HepG2 (cell line): ENCODE results near the gene HEMK1. TPM values are rescaled to one million over a fixed set of nuclear protein-coding genes. Genes with fewer than 3 reads are reported as not detected.

Experiments
- MIER3 ChIP-seq: IDR thresholded peaks from 2 replicates; pipeline ENCODE4 v1.6.1; 2016; ENCODE audit warnings: missing compliant biosample characterization, borderline replicate concordance
- RORA ChIP-seq: sonication (generic); formaldehyde crosslinking; IDR thresholded peaks from 2 replicates; pipeline ENCODE4 v1.5.0; 2020; ENCODE audit warnings: mild to moderate bottlenecking, missing genetic modification reagents, moderate library complexity
- polyA plus RNA-seq, 8 experiments: library from polyadenylated mRNA; depleted of rRNA in 3 of 8; stranded (reverse) in 7 of 8; unstranded in 1 of 8; fragments of >200 nt; fragmentation: Illumina TruSeq in 4 of 8; extraction: Trizol in 4 of 8; gene quantifications; 2 replicates each; pipeline versions ENCODE4 v1.2.1 to v1.2.3, GENCODE V29; 2011 to 2016; ENCODE audit warnings: low read depth in 4 of 8, missing spikeins in 1 of 8, mixed read lengths in 1 of 8; ENCODE audit not compliant: insufficient read depth in 1 of 8
- total RNA-seq, 5 experiments: library from RNA; depleted of rRNA; stranded (reverse); fragments of >200 nt; fragmentation: Illumina TruSeq; extraction: Trizol; gene quantifications; 2 replicates each; pipeline ENCODE4 v1.2.3, GENCODE V29; 2016; ENCODE audit warnings: low read depth in 1 of 5
- TF ChIP-seq, protein P1 (sequence below): sonication (generic); formaldehyde crosslinking; IDR thresholded peaks from 2 replicates; pipeline ENCODE4 v1.4.0; 2020; ENCODE audit warnings: missing genetic modification reagents
- TF ChIP-seq, protein P2 (sequence below): sonication (generic); formaldehyde crosslinking; IDR thresholded peaks from 2 replicates; pipeline ENCODE4 v1.5.1; 2020; ENCODE audit warnings: mild to moderate bottlenecking, missing genetic modification reagents
- TF ChIP-seq, protein P3 (sequence below): sonication (generic); formaldehyde crosslinking; IDR thresholded peaks from 2 replicates; pipeline ENCODE4 v1.5.0; 2020; ENCODE audit warnings: mild to moderate bottlenecking, missing genetic modification reagents

The HEMK1 gene
- total and polyA plus RNA-seq, 2 of the 13 experiments (the other 11 are each of a cell fraction or from before 2014, with no cell fraction given) = 9.8 to 12.6 TPM

DNA sequence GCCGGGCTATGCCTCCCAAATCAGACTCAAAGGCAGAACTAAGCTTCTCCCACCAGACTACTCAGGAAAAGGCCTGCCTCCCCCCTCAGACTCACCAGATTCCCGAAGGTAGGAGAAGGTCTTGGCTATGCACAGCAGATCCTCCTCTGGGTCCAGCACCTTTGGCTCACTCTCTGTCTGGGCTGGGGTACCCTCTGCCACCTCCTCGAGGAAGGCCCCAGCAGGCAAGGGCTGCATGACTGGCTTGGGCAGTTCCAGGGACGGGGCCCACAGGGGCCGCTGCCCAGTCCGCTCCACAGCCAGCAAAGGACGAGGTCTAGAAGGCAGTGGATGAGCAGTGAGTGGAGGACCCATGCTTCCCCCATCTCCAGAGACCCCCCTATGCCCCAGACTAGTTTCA, 39.0 kb downstream of the HEMK1 start (continued):
- TF ChIP-seq, protein P1, sequence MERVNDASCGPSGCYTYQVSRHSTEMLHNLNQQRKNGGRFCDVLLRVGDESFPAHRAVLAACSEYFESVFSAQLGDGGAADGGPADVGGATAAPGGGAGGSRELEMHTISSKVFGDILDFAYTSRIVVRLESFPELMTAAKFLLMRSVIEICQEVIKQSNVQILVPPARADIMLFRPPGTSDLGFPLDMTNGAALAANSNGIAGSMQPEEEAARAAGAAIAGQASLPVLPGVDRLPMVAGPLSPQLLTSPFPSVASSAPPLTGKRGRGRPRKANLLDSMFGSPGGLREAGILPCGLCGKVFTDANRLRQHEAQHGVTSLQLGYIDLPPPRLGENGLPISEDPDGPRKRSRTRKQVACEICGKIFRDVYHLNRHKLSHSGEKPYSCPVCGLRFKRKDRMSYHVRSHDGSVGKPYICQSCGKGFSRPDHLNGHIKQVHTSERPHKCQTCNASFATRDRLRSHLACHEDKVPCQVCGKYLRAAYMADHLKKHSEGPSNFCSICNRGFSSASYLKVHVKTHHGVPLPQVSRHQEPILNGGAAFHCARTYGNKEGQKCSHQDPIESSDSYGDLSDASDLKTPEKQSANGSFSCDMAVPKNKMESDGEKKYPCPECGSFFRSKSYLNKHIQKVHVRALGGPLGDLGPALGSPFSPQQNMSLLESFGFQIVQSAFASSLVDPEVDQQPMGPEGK (CRISPR knock-in tag) = no peak
- TF ChIP-seq, protein P2, sequence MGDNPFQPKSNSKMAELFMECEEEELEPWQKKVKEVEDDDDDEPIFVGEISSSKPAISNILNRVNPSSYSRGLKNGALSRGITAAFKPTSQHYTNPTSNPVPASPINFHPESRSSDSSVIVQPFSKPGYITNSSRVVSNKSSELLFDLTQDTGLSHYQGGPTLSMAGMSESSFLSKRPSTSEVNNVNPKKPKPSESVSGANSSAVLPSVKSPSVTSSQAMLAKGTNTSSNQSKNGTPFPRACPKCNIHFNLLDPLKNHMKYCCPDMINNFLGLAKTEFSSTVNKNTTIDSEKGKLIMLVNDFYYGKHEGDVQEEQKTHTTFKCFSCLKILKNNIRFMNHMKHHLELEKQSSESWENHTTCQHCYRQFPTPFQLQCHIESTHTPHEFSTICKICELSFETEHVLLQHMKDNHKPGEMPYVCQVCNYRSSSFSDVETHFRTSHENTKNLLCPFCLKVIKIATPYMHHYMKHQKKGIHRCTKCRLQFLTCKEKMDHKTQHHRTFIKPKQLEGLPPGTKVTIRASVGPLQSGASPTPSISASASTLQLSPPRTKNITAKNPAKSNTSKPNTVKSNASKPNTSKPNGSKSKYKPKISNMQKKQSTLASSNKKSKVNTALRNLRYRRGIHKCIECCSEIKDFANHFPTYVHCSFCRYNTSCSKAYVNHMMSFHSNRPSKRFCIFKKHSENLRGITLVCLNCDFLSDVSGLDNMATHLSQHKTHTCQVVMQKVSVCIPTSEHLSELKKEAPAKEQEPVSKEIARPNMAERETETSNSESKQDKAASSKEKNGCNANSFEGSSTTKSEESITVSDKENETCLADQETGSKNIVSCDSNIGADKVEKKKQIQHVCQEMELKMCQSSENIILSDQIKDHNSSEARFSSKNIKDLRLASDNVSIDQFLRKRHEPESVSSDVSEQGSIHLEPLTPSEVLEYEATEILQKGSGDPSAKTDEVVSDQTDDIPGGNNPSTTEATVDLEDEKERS (CRISPR knock-in tag) = no peak
- no peak for TF ChIP-seq MIER3 (CRISPR knock-in tag)
- no peak for TF ChIP-seq RORA (CRISPR knock-in tag)
- TF ChIP-seq, protein P3, sequence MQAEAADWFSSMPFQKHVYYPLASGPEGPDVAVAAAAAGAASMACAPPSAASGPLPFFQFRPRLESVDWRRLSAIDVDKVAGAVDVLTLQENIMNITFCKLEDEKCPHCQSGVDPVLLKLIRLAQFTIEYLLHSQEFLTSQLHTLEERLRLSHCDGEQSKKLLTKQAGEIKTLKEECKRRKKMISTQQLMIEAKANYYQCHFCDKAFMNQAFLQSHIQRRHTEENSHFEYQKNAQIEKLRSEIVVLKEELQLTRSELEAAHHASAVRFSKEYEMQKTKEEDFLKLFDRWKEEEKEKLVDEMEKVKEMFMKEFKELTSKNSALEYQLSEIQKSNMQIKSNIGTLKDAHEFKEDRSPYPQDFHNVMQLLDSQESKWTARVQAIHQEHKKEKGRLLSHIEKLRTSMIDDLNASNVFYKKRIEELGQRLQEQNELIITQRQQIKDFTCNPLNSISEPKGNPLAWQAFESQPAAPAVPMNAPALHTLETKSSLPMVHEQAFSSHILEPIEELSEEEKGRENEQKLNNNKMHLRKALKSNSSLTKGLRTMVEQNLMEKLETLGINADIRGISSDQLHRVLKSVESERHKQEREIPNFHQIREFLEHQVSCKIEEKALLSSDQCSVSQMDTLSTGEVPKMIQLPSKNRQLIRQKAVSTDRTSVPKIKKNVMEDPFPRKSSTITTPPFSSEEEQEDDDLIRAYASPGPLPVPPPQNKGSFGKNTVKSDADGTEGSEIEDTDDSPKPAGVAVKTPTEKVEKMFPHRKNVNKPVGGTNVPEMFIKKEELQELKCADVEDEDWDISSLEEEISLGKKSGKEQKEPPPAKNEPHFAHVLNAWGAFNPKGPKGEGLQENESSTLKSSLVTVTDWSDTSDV (CRISPR knock-in tag) = no peak
